Loucy (cell line): Measurements from ENCODE around the gene PADI6.

Experiments
- H2AFZ ChIP-seq: fragments of 200-600 bp; sonication (generic); 2 replicates; pipeline ENCODE4 v1.6.0; 2016; ENCODE audit warnings: antibody characterized with exemption, mild to moderate bottlenecking, low read length, moderate library complexity
- H3F3A ChIP-seq: fragments of 200-600 bp; 2 replicates; pipeline ENCODE4 v1.6.0; 2016; ENCODE audit warnings: antibody characterized with exemption, low read depth, mild to moderate bottlenecking
- H3K27me3 ChIP-seq: fragments of 200-600 bp; sonication (generic); 2 replicates; pipeline ENCODE4 v1.6.1; 2014; ENCODE audit warnings: low read length, mild to moderate bottlenecking; ENCODE audit not compliant: insufficient read depth, poor library complexity, severe bottlenecking
- H3K36me3 ChIP-seq: fragments of 200-600 bp; sonication (generic); 2 replicates; pipeline ENCODE4 v1.6.1; 2016; ENCODE audit warnings: low read length; ENCODE audit not compliant: insufficient read depth
- H3K4me1 ChIP-seq: fragments of 200-600 bp; sonication (generic); 2 replicates; pipeline ENCODE4 v1.5.1; 2014; ENCODE audit warnings: low read length, mild to moderate bottlenecking; ENCODE audit not compliant: insufficient read depth, poor library complexity, severe bottlenecking
- H3K4me2 ChIP-seq: fragments of 200-600 bp; sonication (generic); 2 replicates; pipeline ENCODE4 v1.6.0; 2014; ENCODE audit warnings: antibody characterized with exemption, low read length, low read depth, mild to moderate bottlenecking; ENCODE audit not compliant: poor library complexity, severe bottlenecking
- H3K4me3 ChIP-seq: fragments of 200-600 bp; sonication (generic); 2 replicates; pipeline ENCODE4 v1.5.1; 2014; ENCODE audit warnings: low read length, mild to moderate bottlenecking, mixed read lengths; ENCODE audit not compliant: poor library complexity, severe bottlenecking
- H3K79me2 ChIP-seq: fragments of 200-600 bp; sonication (generic); 2 replicates; pipeline ENCODE4 v1.6.1; 2014; ENCODE audit warnings: low read length; ENCODE audit not compliant: insufficient read depth
- H3K9ac ChIP-seq: fragments of 200-600 bp; sonication (generic); 2 replicates; pipeline ENCODE4 v1.6.0; 2014; ENCODE audit warnings: mild to moderate bottlenecking, low read depth, low read length, moderate library complexity; ENCODE audit not compliant: poor library complexity, severe bottlenecking
- H3K9me2 ChIP-seq: fragments of 200-600 bp; sonication (generic); replicated peaks from 2 replicates; pipeline ENCODE4 v1.6.1; 2016; ENCODE audit warnings: low read depth, low read length, mixed read lengths
- H3K9me3 ChIP-seq: fragments of 200-600 bp; sonication (generic); 2 replicates; pipeline ENCODE4 v1.6.1; 2014; ENCODE audit warnings: mild to moderate bottlenecking, antibody characterized with exemption, low read length, low read depth; ENCODE audit not compliant: insufficient read depth
- H4K20me1 ChIP-seq: fragments of 200-600 bp; sonication (generic); 2 replicates; pipeline ENCODE4 v1.6.0; 2014; ENCODE audit warnings: antibody characterized with exemption, low read length, mild to moderate bottlenecking; ENCODE audit not compliant: insufficient read depth, poor library complexity, severe bottlenecking
- CTCF ChIP-seq: fragments of 200-600 bp; sonication (generic); conservative IDR thresholded peaks from 2 replicates; pipeline ENCODE4 v1.5.1; 2014; ENCODE audit warnings: mild to moderate bottlenecking, antibody characterized with exemption, low read length
- EZH2phosphoT487 ChIP-seq: fragments of 200-600 bp; IDR thresholded peaks from 2 replicates; pipeline ENCODE4 v1.6.1; 2018; ENCODE audit warnings: antibody characterized with exemption, mild to moderate bottlenecking, moderate library complexity, borderline replicate concordance

Gene PADI6

DNA sequence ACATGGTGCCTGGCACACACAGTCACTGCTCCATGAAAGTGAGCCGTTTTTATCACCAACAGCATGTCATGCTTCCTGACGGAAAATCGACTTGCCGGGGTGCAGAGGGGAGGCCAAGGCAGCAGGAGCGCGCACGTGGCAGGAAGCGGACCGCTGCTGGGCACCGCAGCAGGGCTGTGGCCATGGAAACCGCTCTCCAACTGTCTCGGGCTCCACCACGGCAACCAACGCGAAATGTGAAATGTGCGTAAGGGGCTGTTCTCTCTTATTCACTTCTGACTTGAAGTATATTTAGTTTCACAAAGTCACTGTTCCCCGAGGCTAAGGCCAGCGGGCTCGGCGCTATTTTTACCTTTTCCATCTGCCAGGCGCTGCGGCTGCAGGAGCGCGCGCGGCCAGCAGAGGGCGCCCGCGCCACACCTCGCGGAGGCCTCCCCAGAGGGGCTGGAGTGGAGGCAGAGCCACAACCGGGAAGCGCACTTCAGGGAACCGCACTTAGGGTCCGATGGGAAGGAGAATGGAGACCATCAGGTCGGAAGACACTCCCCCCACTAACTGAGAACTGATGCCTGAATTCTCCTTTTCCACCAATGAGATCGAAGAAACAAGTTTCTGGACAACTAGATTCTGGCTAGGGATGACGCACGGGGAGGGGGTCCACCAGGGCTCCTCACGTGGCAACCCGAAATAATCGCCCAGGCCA, 47.8 kb downstream of the PADI6 start:
- Histone ChIP-seq H3K9me3 (no peaks in the 10 kb centered on the region), H3K27me3 (no peaks in the 10 kb centered on the region), H4K20me1 (peaks cover 64% of the 10 kb centered on the region), H3K9ac (no peak overlapping the region), H3K4me1 (no peaks in the 10 kb centered on the region), H3F3A (no peaks in the 10 kb centered on the region; the same call in 1 of the 2 replicates), H3K9me2 (no peaks in the 10 kb centered on the region), H2AFZ (no peak overlapping the region), H3K36me3 (peaks cover 99% of the 10 kb centered on the region), H3K4me3 (no peak overlapping the region), H3K79me2 (peaks cover 25% of the 10 kb centered on the region; the same call in 1 of the 2 replicates), H3K4me2 (no peak overlapping the region)
- TF ChIP-seq CTCF (peak; percentile 91), EZH2phosphoT487 (no peak)

DNA sequence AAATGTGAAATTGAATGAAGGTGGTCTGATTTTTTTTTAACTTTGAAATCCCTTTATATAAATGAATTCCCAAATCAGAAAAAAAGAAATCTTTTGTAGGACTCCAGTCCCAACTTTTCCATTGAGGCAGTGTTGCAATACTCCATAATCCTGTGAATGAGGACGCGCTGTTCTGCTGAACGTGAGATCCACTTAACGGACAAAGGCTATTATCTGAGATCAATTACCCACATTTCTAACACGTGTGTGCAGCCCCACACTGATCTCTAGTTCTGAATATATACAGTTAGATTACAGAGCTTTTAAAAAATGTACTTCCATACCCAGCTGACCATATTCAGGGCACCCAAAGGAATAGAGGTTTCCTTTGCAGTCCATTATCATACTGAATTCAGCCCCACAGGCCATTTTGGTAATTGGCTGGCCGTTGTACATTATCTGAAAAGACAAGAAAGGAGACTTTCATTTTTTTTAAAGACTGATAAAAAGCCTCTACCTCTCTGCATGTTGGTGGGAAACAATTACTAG, 48.5 kb downstream of the PADI6 start:
- Histone ChIP-seq H2AFZ (no peak overlapping the region), H3K9me2 (no peaks in the 10 kb centered on the region), H3K9me3 (no peaks in the 10 kb centered on the region), H3K4me2 (no peak overlapping the region), H3K9ac (no peak overlapping the region), H3K36me3 (peaks cover 99% of the 10 kb centered on the region), H3K27me3 (no peaks in the 10 kb centered on the region), H4K20me1 (peaks cover 66% of the 10 kb centered on the region), H3K4me1 (no peaks in the 10 kb centered on the region), H3K79me2 (peaks cover 32% of the 10 kb centered on the region), H3K4me3 (no peak overlapping the region), H3F3A (no peaks in the 10 kb centered on the region; the same call in 1 of the 2 replicates)
- no peak for TF ChIP-seq EZH2phosphoT487
- no peak for TF ChIP-seq CTCF

- H3K9ac ChIP-seq, result no peak overlapping the region
- H3K9me2 ChIP-seq, result no peaks in the 10 kb centered on the region
- no peaks in the 10 kb centered on the region for H3K4me1 ChIP-seq
- no peak overlapping the region for H3K4me2 ChIP-seq
- H3K27me3 ChIP-seq, result no peaks in the 10 kb centered on the region
- no peaks in the 10 kb centered on the region for H3K9me3 ChIP-seq
- no peaks in the 10 kb centered on the region; the same call in 1 of the 2 replicates for H3F3A ChIP-seq
- no peak overlapping the region for H3K4me3 ChIP-seq
- peaks cover 74% of the 10 kb centered on the region for H4K20me1 ChIP-seq
- peaks cover 99% of the 10 kb centered on the region for H3K36me3 ChIP-seq
- TF ChIP-seq EZH2phosphoT487 (no peak), CTCF (no peak)
- H3K79me2 ChIP-seq, result peaks cover 52% of the 10 kb centered on the region
- H2AFZ ChIP-seq, result no peak overlapping the region
Measured at GRCh38 chr1:17422461-17422860, 50.5 kb downstream of the PADI6 start.
